Stimulated activated CD8-positive, alpha-beta memory T cell treated with anti-CD3 and anti-CD28 coated beads, Interleukin-7, amount 100 ng/mL, for 1 hour (primary cell): ENCODE data around the gene ALG1L2.
"Not testable (repeated sequence)": the region's sequence is repeated elsewhere in the genome, so short reads cannot be mapped to it uniquely, and the experiment has no call there.

Experiments
- DNase-seq, 2 donors: peaks; one replicate each; pipeline ENCODE4 v3.0.0-alpha.2; 2020; ENCODE audit warnings: low read depth in 2 of 2

Gene ALG1L2

GRCh38 chr3:130081351-130081881 lies at the start of gene ALG1L2:
Gene ALG1L2, plus strand, starts transcription at chr3:130081831. Its CDS starts 186 bp downstream, at chr3:130082017.
- DNase-seq = no peak

- not testable (repeated sequence) for DNase-seq
These were observed 44.4 kb upstream of the ALG1L2 start for GRCh38 chr3:130037126-130037815.

- DNase-seq = not testable (repeated sequence)
These were observed 38.9 kb upstream of the ALG1L2 start for GRCh38 chr3:130042736-130043135.

GRCh38 chr3:130043658-130044057 lies 38.0 kb upstream of the ALG1L2 start:
- DNase-seq = not testable (repeated sequence)

- no peak for DNase-seq
These were observed 37.3 kb upstream of the ALG1L2 start for GRCh38 chr3:130044370-130044769.

- DNase-seq = no peak
These were observed 32.9 kb upstream of the ALG1L2 start for GRCh38 chr3:130048726-130049125.

- not testable (repeated sequence) for DNase-seq
These were observed 29.3 kb upstream of the ALG1L2 start for GRCh38 chr3:130052366-130052765.

GRCh38 chr3:130052965-130053364 lies 28.7 kb upstream of the ALG1L2 start:
- not testable (repeated sequence) for DNase-seq

- DNase-seq = not testable (repeated sequence)
These were observed 23.9 kb upstream of the ALG1L2 start for GRCh38 chr3:130057536-130058266.

GRCh38 chr3:130058267-130058657 lies 23.4 kb upstream of the ALG1L2 start:
- not testable (repeated sequence) for DNase-seq

GRCh38 chr3:130058716-130059115 lies 22.9 kb upstream of the ALG1L2 start:
- DNase-seq = not testable (repeated sequence)

GRCh38 chr3:130059162-130059561 lies 22.5 kb upstream of the ALG1L2 start:
- not testable (repeated sequence) for DNase-seq

- no peak for DNase-seq
These were observed 8.0 kb upstream of the ALG1L2 start for GRCh38 chr3:130073582-130073981.

- DNase-seq = no peak
These were observed 4.0 kb upstream of the ALG1L2 start for GRCh38 chr3:130077636-130078035.

GRCh38 chr3:130083363-130084090 lies 1.9 kb downstream of the ALG1L2 start:
- not testable (repeated sequence) for DNase-seq

GRCh38 chr3:130084436-130084980 lies 2.9 kb downstream of the ALG1L2 start:
- no peak for DNase-seq

GRCh38 chr3:130085881-130086280 lies 4.2 kb downstream of the ALG1L2 start:
- no peak for DNase-seq

GRCh38 chr3:130086628-130087027 lies 5.0 kb downstream of the ALG1L2 start:
- DNase-seq = not testable (repeated sequence)

- DNase-seq = no peak
These were observed 6.4 kb downstream of the ALG1L2 start for GRCh38 chr3:130088061-130088460.

GRCh38 chr3:130090681-130091080 lies 9.1 kb downstream of the ALG1L2 start:
- DNase-seq = not testable (repeated sequence)

- DNase-seq = no peak
These were observed 10.3 kb downstream of the ALG1L2 start for GRCh38 chr3:130091958-130092357.
